A673 (cell line): Measurements from ENCODE around the gene BNC2. TPM values are rescaled to one million over a fixed set of nuclear protein-coding genes. Genes with fewer than 3 reads are reported as not detected.

Source experiments
- BruUV-seq: library from RNA; stranded (reverse); fragments of 400-500 nt; replicated peaks from 2 replicates; lab custom pipeline; 2021; lab: Mats Ljungman, UMichigan
- CTCF ChIA-PET: fragments of 300-600 bp; sonication (Branson Sonifier 250); formaldehyde crosslinking; loops from one replicate; lab custom pipeline; 2022; ENCODE audit warnings: antibody characterized with exemption; lab: Charles Lee
- POLR2A ChIA-PET: fragments of 300-600 bp; sonication (Branson Sonifier 250); formaldehyde crosslinking; loops from one replicate; lab custom pipeline; 2022; ENCODE audit warnings: antibody characterized with exemption; ENCODE audit not compliant: low non-redundant PET; lab: Charles Lee
- DNase-seq: peaks from one replicate; pipeline ENCODE4 v3.0.0-alpha.2; 2015; ENCODE audit warnings: low spot score
- H3K27ac ChIP-seq: fragments of 200-600 bp; sonication (generic); 2 replicates; pipeline ENCODE4 v1.5.1; 2016; ENCODE audit warnings: mixed run types, low read depth, mild to moderate bottlenecking, mixed read lengths, antibody characterized with exemption, low read length; ENCODE audit not compliant: poor library complexity, severe bottlenecking
- H3K27me3 ChIP-seq: fragments of 200-600 bp; sonication (generic); replicated peaks from 2 replicates; pipeline ENCODE4 v1.6.1; 2017; ENCODE audit warnings: mixed run types, low read depth, mild to moderate bottlenecking, mixed read lengths, antibody characterized with exemption, low read length; ENCODE audit not compliant: insufficient read depth, poor library complexity
- H3K36me3 ChIP-seq: fragments of 200-600 bp; sonication (generic); 2 replicates; pipeline ENCODE4 v1.6.1; 2016; ENCODE audit warnings: mixed run types, mild to moderate bottlenecking, mixed read lengths, antibody characterized with exemption, low read length; ENCODE audit not compliant: insufficient read depth, poor library complexity, severe bottlenecking
- H3K4me1 ChIP-seq: fragments of 200-600 bp; sonication (generic); 2 replicates; pipeline ENCODE4 v1.6.1; 2017; ENCODE audit warnings: mixed run types, mild to moderate bottlenecking, mixed read lengths, antibody characterized with exemption, low read length; ENCODE audit not compliant: insufficient read depth, poor library complexity, severe bottlenecking
- H3K4me3 ChIP-seq: fragments of 200-600 bp; sonication (generic); 2 replicates; pipeline ENCODE4 v1.5.1; 2016; ENCODE audit warnings: low read depth, mixed run types, mild to moderate bottlenecking, mixed read lengths, low read length; ENCODE audit not compliant: poor library complexity, severe bottlenecking
- H3K9me3 ChIP-seq: fragments of 200-600 bp; sonication (generic); 2 replicates; pipeline ENCODE4 v1.6.1; 2016; ENCODE audit warnings: mixed run types, low read depth, mild to moderate bottlenecking, mixed read lengths, antibody characterized with exemption, low read length; ENCODE audit not compliant: poor library complexity, severe bottlenecking
- EZH2 ChIP-seq: fragments of 200-600 bp; sonication (generic); IDR thresholded peaks from 2 replicates; pipeline ENCODE4 v1.6.1; 2017; ENCODE audit warnings: borderline replicate concordance, low read depth, mild to moderate bottlenecking, mixed read lengths, antibody characterized with exemption, low read length; ENCODE audit not compliant: poor library complexity, severe bottlenecking
- intact Hi-C: fragments of 100-400 bp; cut with micrococcal nuclease; formaldehyde crosslinking; loops from one replicate; pipeline ENCODE4 v1.10.0; 2022; ENCODE audit not compliant: unreplicated experiment
- total RNA-seq: library from RNA; stranded (reverse); gene quantifications from 2 replicates; pipeline ENCODE4 v1.2.3, GENCODE V29; 2021
- TF ChIP-seq, protein P1 (sequence below): fragments of 300-800, 200-600 bp; sonication (generic); conservative IDR thresholded peaks from 2 replicates; pipeline ENCODE4 v1.5.1; 2017; ENCODE audit warnings: low read depth, mild to moderate bottlenecking, antibody characterized with exemption, low read length, moderate library complexity, mixed read lengths

The BNC2 gene
- total RNA-seq, 1 experiment from 2014 or later = 0.45 TPM

DNA sequence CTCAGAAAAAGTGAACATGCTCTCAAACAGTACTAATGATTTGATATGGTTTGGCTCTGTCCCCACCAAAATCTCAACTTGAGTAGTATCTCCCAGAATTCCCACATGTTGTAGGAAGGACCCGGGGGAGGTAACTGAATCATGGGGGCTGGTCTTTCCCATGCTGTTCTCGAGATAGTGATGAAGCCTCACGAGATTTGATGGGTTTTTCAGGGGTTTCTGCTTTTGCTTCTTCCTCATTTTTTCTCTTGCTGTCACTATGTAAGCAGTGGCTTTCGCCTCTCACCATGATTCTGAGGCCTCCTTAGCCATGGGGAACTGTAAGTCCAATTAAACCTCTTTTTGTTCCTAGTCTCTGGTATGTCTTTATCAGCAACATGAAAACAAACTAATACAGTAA is 401.3 kb downstream of the BNC2 start:
- Histone ChIP-seq H3K27me3 (no peaks in the 10 kb centered on the region), H3K36me3 (no peaks in the 10 kb centered on the region), H3K4me3 (no peak overlapping the region), H3K4me1 (no peaks in the 10 kb centered on the region), H3K27ac (no peak overlapping the region), H3K9me3 (no peaks in the 10 kb centered on the region)
- no TSS peak for BruUV-seq
- intact Hi-C loops = no loop called here
- TF ChIP-seq EZH2 = no peak
- TF ChIP-seq, protein P1, sequence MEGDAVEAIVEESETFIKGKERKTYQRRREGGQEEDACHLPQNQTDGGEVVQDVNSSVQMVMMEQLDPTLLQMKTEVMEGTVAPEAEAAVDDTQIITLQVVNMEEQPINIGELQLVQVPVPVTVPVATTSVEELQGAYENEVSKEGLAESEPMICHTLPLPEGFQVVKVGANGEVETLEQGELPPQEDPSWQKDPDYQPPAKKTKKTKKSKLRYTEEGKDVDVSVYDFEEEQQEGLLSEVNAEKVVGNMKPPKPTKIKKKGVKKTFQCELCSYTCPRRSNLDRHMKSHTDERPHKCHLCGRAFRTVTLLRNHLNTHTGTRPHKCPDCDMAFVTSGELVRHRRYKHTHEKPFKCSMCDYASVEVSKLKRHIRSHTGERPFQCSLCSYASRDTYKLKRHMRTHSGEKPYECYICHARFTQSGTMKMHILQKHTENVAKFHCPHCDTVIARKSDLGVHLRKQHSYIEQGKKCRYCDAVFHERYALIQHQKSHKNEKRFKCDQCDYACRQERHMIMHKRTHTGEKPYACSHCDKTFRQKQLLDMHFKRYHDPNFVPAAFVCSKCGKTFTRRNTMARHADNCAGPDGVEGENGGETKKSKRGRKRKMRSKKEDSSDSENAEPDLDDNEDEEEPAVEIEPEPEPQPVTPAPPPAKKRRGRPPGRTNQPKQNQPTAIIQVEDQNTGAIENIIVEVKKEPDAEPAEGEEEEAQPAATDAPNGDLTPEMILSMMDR = no peak
- ChIA-PET CTCF (no interaction called here), POLR2A (no interaction called here)
- DNase-seq = no peak

DNA sequence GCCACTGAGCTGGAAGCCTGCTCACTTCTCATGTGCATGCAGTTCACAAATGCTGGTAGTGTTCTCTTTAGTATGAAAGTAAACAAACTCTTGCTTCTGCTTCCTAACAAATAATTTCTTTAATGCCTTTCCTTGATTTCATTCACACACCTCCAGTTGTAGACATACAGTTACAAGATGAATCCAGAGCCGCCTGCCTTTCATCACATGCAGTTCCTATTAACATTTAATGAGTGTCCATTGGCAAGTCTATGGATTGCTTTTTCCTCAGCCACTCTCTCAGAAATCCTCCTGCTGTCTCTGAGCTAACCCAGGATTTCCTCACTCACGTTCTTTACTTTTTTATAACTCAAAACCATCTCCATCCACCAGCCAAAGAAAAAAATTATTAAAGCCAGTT is 408.6 kb downstream of the BNC2 start:
- TF ChIP-seq EZH2 = no peak
- TF ChIP-seq, protein P1 = no peak
- POLR2A ChIA-PET = no interaction called here
- CTCF ChIA-PET = no interaction called here
- Histone ChIP-seq H3K27me3 (no peaks in the 10 kb centered on the region), H3K36me3 (no peaks in the 10 kb centered on the region), H3K4me3 (no peak overlapping the region), H3K27ac (no peak overlapping the region), H3K9me3 (no peaks in the 10 kb centered on the region), H3K4me1 (no peaks in the 10 kb centered on the region)
- no TSS peak for BruUV-seq
- intact Hi-C loops = no loop called here
- no peak for DNase-seq

DNA sequence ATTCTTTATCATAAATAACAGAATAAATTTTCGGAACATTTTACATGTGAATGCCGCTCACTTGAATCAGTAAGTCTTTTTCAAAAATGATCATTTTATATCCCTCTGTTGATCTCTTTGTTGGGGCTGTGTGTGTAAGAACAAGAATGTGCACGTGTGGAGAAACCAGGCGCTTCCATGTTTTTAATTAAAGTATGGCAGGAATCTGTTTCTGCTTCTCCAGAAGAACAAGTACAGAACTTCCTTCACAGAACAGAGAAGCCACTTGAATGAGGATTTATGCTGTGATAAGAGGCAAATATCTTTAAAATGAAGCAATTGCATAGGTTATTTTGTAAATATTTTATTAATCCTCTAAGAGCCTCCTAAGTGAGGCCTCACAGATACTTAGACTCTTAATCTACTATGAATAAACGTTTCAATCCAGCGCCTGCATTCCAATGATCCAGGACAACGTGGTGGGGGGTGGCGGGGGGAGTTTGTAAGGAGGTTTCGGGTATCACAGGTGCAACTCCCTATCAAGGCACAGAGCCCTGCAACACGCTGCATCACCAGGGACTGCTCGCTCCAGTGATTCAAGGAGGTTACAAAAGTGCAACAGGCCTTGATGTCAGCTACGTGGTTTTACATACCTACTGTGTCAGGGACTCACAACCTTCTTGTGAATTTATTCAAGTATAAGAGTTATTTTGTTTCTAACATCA is 409.2 kb downstream of the BNC2 start:
- Histone ChIP-seq H3K27me3 (no peaks in the 10 kb centered on the region), H3K4me1 (no peaks in the 10 kb centered on the region), H3K36me3 (no peaks in the 10 kb centered on the region), H3K4me3 (no peak overlapping the region), H3K9me3 (no peaks in the 10 kb centered on the region), H3K27ac (no peak overlapping the region)
- intact Hi-C loops = no loop called here
- TF ChIP-seq EZH2 = no peak
- TF ChIP-seq, protein P1 = no peak
- POLR2A ChIA-PET = no interaction called here
- no peak for DNase-seq
- CTCF ChIA-PET = no interaction called here
- no TSS peak for BruUV-seq
